AG09309 (cell line): ENCODE data around the gene POTEI.
"Not testable (repeated sequence)": the region's sequence is repeated elsewhere in the genome, so short reads cannot be mapped to it uniquely, and the experiment has no call there.

Source experiments
- DNase-seq: peaks from one replicate; pipeline ENCODE4 v3.0.0-alpha.2; 2010; ENCODE audit warnings: low read depth
- H3K4me3 ChIP-seq: 2 replicates; pipeline ENCODE4 v1.5.1; 2011; ENCODE audit warnings: mild to moderate bottlenecking, low read depth, low read length, moderate library complexity; ENCODE audit not compliant: control insufficient read depth

POTEI gene

DNA sequence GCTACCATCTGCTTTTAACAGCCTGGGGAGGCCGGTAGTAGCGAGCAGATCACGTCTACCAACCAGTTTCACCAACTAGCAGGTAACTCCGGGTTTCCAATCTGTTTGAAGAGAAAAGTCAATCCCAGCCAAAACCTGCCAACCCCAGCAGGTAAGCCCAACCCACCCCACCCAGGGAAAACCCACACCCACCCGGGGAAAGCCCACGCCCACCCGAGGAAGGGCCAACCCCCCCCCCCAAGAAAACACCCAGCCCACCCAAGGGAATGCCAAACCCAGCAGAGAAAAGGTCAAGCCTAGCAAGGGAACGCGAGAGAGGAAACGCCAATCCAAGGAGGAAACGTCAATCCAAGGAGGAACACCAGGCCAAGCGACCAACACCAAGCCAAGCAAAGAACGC lies at the start of gene POTEI:
TSS of gene POTEI (minus strand) at position 101 of the 400 bp plus-strand sequence. CDS start at position 8, 93 bp downstream.
- DNase-seq = not testable (repeated sequence)

DNA sequence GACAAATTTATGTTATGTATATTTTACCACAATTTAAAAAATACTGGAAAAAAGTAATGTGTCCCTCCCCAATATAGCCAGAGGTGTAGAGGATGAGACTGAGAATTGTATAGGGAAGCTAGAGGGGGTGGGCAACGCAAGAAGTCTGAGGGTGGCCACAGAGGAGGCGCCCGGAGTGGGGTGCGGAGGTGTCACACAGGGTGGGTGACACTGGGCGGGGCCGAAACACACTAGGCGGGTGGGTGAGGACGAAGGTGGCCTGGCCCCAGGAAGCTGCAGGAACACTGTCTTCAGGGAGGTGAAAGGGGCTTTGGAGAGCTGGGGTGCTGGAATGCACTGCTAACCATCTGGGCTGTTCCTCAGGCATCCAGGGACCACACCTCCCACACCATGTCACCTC lies 47.3 kb upstream of the POTEI start:
- H3K4me3 ChIP-seq, DNase-seq: not testable (repeated sequence)

More for the DNA sequence above, at the start of gene POTEI:
- not testable (repeated sequence) for H3K4me3 ChIP-seq

DNA sequence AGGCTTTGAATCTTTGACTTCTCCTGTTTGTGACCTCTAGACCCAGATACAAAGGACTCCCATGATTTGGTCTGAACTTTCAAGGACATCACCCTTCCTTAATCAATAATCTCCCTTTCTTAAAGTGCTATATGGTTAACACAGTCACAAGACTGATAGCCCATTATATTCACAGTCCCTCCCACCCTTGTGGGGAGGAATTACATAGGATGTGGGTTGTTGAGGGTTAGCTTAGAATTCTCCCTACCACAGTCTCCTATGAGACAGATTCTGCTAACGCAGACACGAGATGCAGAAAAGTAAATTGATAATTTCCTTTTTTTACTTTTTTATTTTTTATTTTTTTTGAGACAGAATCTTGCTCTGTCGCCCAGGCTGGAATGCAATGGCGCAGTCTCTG lies 45.0 kb upstream of the POTEI start:
- DNase-seq, H3K4me3 ChIP-seq: not testable (repeated sequence)

DNA sequence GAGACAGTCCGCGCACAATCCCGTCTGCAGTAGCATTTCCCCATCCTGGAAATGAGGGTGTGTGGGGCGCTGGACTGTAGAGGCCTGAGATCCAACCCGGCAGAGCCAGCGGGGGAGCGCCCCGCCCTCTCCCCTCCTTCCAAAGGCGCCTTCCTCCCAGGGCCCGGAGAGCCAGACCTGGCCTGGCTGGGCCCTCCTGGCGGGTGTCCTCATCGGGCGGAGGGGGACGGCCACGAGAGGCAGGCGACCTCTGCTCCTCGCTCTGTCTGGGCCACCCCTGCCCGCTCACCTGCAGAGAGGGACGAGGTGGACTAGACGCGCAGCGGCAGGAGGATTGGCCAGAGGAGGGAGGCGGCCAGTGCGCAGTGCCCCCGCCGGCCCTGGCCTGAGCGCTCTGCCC lies 40.3 kb upstream of the POTEI start:
- DNase-seq, H3K4me3 ChIP-seq: not testable (repeated sequence)

DNA sequence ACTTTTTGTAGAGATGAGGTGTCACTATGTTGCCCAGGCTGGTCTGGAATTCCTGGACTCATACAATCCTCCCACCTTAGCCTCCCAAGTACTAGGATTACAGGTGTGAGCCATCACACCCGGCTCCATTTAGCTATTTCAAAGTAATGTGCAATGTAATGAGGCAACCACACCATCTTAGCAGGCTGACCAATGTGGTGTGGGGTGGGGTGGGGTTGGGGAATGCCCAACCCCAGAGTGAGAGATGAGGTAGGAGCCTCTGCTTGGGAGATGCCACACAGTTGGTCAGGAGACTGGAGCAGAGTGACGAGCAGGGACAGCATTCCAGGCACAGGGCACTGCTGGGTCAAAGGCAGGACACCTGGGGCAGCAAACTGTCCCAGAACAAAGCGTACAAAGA lies 39.3 kb upstream of the POTEI start:
- DNase-seq, H3K4me3 ChIP-seq: not testable (repeated sequence)

DNA sequence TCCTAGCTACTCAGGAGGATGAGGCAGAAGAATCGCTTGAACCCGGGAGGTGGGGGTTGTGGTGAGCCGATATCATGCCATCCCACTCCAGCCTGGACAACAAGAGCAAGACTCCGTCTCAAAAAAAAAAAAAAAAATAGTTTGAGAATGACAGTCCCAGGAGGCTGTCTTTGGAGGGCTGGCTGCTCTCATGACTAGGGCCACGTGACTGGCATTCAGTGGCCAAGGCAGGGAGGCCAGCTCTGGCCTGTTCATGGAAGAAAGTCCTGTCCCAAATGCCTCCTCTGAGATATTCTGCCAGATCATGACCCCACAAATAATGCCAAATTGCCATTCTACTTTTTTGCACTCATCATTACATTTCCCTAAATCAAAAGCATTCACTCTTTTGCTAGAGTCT lies 35.9 kb upstream of the POTEI start:
- H3K4me3 ChIP-seq, DNase-seq: not testable (repeated sequence)

DNA sequence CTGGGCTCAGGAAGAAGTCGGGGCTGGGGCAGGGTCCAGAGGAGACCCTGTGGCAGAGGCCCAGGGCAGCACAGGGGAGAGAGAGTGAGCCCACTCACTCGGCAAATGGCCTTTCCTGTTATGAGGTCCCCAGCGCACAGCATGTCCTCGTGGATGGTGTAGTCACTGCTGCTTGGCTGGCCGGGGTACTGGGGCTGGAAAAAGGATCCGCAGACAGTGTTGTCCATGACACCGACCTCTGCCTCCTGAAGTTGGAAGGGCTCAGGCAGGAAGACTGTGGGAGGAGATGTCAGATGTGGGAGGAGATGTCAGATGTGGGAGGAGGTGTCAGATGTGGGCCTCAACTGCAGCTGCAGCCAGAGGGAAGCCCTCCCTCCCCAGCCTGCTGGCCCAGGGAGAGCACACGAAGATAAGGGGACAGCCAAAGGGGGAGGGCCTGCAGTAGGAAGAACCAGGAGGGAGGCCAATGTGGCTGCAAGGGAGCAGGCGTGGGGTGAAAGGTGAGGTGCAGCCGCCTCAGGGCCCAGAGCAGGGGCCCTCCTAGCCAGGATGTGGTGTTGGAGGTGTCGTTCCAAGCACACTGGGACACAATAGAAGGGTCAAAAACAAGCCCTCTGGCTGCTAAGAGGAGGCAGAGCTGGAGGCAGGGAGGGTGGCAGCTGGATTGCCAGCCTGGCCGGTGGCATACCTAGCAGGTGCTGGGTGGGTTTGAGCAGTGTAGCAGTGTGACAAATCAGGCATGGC lies 34.8 kb upstream of the POTEI start:
- DNase-seq, H3K4me3 ChIP-seq: not testable (repeated sequence)

DNA sequence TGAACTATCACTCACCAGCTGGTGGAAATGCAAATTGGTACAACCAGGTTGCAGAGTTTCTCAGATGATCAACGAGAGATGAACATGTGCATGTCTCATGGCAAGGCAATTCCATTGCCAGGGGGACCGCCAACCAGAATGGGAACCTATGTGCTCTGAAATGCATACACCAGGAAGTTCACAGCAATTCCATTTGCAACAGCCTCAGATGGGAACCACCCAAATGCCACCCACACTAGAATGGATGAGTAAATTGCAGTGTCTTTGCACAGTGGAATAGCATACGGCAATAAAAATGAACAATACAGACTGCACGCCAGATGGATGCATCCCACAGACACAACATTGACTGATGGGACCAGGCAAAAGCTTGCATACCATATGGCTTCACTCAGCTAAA lies 33.7 kb upstream of the POTEI start:
- H3K4me3 ChIP-seq, DNase-seq: not testable (repeated sequence)

DNA sequence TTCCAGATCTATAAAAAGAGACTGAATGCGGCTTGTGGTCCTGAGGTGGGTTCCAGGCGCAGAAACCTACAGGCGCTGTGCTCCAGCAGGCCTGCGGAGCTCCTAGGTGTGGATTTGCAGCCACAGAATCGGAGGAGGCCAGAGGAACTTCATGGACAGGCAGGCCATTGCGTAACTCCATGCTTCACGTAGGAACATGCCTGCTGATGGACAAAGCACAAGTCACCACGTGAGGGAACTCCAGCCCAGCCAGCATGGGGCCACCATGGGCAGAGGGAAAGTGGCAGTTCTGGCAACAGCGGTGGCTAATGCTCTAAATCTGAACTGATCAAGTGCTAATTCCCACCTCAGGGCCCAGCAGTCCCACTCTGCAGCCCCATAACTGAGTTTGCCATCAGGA lies 29.1 kb upstream of the POTEI start:
- DNase-seq, H3K4me3 ChIP-seq: not testable (repeated sequence)

DNA sequence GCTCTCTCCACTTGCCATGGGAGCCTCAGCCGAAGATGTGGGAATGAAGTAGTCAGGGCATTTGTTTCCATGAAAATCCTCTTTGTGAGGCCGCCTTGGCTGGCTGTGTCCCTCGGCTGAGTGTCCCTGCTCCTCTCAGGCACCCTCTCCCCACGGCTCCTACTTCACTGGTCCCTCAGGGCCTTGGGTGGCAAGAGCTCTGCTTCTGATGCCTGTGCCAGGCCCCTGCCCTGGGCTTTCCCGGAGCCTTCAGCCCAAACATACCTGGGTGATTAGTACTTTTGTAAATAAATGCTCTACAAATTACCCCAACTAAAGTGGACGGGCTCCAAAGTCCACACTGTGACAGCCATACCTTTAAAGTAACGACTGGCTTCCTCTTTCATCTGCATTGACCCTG lies 27.5 kb upstream of the POTEI start:
- not testable (repeated sequence) for DNase-seq, H3K4me3 ChIP-seq

DNA sequence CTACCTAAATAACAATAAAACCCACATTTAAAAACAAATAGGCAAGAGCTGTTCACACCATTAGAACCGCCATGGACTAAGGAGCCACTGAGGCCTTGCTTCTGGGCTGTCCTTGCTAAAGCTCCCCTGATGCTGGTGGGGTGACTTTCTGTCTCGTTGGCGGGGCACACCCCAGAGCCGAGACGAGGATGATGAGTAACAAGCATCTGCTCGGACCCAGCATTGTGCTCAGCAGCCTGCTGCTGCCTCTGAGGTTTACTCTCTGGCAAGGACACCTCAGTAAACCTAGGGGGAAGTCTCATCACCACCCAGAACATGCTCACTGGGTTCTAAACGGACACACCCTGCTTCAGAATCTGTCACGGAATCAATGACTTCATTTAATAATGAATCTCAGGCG lies 22.5 kb upstream of the POTEI start:
- not testable (repeated sequence) for DNase-seq, H3K4me3 ChIP-seq

DNA sequence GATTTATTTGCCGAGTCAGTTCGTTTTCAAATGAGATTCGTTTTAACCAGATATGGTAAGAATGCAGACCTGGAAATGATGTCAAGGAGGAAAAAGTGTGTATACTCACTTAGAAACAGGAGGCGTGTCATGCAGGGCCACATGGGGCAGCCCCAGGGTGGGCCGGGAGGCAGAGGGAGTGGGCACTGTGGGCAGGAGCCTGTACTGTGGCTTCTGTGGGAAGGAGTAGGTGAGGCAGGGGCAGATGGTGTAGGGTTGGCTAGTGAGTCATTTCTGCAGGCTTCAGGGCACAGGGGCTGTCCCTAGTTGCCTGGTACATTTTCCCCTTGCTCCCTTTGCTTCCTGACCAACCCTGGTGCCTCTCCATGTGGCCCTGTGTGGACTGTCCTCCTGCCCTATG lies 22.1 kb upstream of the POTEI start:
- not testable (repeated sequence) for DNase-seq, H3K4me3 ChIP-seq

DNA sequence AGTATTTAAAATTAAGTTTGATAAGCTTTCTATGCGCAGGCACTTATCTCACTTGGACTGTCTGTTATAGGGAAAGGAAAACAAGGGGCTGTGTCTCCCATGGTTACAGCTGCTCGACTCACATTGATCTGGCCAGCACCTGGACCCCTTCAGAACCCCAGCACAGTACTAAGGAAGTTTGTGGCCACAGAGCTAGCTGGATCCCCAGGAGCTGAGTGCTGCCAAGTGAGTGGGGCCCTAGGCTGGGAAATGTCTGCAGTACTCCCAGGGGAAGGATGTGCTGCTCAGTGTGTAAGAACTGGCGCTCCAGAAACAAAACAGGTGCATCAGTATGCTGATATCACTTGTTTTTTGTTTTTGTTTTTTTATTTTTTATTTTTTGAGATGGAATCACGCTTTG lies 21.1 kb upstream of the POTEI start:
- H3K4me3 ChIP-seq, DNase-seq: not testable (repeated sequence)

DNA sequence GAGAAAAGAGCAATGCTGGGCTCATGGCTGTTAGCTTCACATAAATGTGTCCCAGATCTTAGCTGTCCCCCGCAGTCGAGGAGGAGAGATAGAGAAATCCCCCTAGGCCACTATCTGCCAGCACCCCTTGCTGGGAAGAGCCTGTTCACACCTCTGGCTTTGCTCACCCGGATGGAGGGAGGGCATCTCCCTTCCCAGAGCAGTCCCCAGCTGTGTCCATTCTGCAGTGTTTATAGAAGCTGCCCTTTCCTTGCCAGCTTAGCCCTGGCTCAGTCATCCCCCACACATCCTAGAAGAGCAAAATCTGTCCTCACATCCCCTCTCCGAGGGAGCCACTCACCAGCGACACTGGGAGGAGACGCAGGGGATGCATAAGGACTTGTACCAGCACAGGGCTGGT lies 20.4 kb upstream of the POTEI start:
- not testable (repeated sequence) for H3K4me3 ChIP-seq, DNase-seq

DNA sequence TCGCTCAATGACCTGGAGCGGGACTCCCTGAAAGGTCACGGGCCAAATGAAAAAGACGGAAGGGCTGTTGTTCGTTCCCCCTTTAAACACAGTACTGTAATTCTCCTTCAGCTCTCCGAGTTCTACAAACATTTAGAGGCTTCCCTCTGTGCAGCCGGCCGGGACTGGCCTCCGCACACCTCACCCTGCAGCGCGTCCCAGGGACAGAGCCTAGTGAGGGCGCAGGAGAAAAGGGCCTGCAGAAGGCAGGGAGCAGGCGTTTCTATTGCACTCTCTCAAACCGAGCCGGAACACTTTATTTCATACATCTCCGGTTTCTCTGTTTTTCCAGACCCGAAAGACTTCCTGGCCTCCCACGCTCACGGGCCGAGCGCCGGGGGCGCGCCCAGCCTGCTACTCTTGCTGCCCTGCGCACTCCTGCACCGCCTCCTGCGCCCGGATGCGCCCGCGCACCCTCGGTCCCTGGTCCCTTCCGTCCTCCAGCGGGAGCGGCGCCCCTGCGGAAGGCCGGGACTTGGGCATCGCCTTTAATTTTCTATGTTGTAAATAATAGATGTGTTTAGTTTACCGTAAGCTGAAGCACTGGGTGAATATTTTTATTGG lies 18.3 kb upstream of the POTEI start:
- H3K4me3 ChIP-seq, DNase-seq: not testable (repeated sequence)

DNA sequence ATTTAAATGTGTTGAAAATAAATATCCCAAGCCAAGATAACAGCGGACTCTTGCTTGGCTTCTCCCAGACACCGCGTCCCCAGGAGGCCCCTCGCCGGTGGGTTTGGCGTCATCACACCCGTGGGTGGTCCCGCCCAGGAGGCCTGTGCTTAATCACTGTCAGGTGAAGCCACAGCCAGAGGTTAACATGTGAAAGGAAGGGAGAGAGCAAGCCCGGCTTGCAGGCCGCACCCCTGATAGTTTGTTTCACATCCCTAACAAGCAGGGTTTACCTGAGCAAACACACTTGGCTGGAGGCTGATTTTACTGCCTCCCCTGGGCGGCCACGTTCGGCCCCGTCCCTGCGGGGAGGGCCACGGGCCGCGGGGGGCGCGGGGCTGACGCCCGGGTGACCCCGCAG lies 13.3 kb upstream of the POTEI start:
- not testable (repeated sequence) for H3K4me3 ChIP-seq, DNase-seq

DNA sequence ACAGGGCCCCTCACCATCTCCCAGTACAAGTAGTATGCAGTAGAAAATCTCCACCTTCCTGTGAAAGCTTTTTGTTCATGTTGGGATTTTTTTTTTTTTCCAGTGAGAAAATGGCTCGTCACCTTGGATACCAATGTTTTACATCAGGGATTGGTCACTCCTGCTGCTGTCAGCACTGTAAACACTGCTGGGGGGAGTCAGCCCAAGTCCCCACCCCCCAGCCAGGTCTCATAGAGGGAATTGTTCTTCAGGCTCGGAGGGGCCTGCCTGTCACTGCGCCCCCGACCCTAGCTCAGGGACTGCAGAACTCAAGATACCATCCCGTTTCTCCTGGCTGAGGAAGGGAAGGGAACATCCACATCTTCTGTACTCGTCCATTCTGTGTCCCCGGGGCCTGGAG lies 11.9 kb upstream of the POTEI start, which contains the start of gene CFC1B:
TSS of gene CFC1B (plus strand) at position 231 of the 400 bp plus-strand sequence. CDS start 263 bp downstream, outside the sequence.
- H3K4me3 ChIP-seq, DNase-seq: not testable (repeated sequence)

DNA sequence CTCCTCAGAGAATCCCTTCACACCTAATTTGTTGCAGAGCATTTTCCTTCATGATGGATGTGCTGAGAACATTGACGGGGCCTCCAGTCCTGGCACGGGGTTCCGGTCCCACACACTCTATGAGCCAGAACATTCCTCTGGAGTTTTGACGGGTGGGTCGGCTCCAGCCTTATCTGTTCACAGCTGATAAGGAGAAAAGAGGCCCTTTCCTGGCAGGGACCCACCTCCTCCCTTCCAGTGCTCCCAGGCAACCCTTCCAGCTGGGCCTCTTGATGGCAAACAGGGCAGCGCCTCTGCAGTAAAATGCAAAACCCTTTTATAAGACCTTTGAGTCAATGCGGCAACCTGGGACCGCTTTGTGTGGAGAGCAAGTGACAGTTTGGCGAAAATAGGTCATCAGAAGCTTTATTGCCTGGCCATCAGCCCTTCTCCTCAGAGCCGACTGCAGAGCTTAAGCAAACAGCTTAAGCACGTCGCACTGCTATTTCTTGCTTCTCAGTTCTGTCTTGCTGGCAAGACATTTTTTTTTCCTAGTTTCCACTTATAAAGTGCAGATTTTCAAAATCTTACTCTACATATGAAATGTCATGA lies 9.5 kb upstream of the POTEI start:
- H3K4me3 ChIP-seq, DNase-seq: not testable (repeated sequence)

DNA sequence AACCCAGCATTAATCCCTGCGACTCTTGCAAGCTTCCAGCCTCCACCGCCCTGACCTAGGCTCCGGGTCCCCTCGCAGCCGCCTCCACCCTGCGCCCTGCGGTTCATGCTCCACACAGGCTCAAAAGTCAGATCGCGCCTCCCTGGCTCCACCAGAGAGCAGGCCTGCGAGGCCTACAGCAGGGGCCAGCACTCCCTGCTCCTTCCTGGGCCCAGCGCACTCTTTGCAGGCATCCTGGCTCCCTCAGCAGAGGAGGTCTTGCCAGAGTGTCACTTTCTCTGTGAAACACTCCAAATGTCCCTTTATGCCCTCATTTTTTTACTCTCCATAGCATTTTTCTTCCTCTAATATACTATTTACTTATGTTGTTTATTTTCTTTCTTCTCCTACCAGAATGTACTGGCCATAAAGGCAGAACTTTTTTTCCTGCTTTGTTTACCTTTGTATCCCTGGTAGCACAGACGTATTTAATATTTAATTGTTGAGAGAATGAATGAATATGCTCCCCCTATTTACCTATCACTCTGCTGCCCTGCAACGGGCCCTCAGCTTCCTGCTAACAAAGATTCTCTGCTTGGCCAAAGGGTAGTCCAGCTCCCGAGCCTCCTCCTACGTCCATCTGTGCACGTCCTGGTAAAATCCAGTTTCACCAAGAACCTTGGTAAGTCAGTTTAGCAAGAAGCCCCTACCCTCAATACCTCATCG lies 2.8 kb upstream of the POTEI start:
- not testable (repeated sequence) for DNase-seq, H3K4me3 ChIP-seq
